Spleen (tissue), 11 donors: ENCODE measurements around the gene SSBP3. TPM values are rescaled to one million over a fixed set of nuclear protein-coding genes. Genes with fewer than 3 reads are reported as not detected.

ENCODE experiments used
- DNase-seq: peaks from one replicate; pipeline ENCODE4 v3.0.0-alpha.2; 2020
- H3K27ac ChIP-seq, 8 donors: fragments of 200-600 bp; sonication (generic) in 7 of 8; 1 replicate in 4 of 8; 2 replicates in 4 of 8; pipeline versions ENCODE4 v1.5.0 to v1.8.0; 2016 to 2021; ENCODE audit warnings: inconsistent platforms in 4 of 8, mild to moderate bottlenecking in 4 of 8, moderate library complexity in 1 of 8
- H3K27me3 ChIP-seq, 7 donors: fragments of 200-600 bp; sonication (generic) in 6 of 7; replicated peaks in 1 of 7; 1 replicate in 4 of 7; 2 replicates in 3 of 7; pipeline versions ENCODE4 v1.5.0 to v1.8.0; 2016 to 2021; ENCODE audit warnings: inconsistent platforms in 3 of 7, mild to moderate bottlenecking in 1 of 7
- H3K36me3 ChIP-seq, 6 donors: fragments of 200-600 bp; sonication (generic) in 5 of 6; 1 replicate in 4 of 6; 2 replicates in 2 of 6; pipeline versions ENCODE4 v1.5.0 to v1.8.0; 2016 to 2021; ENCODE audit warnings: inconsistent platforms in 2 of 6
- H3K4me1 ChIP-seq, 6 donors: fragments of 200-600 bp; sonication (generic) in 5 of 6; 1 replicate in 3 of 6; 2 replicates in 3 of 6; pipeline versions ENCODE4 v1.5.0 to v1.8.0; 2016 to 2021; ENCODE audit warnings: inconsistent platforms in 3 of 6
- H3K4me3 ChIP-seq, 8 donors: fragments of 200-600 bp; sonication (generic) in 7 of 8; 1 replicate in 4 of 8; 2 replicates in 4 of 8; pipeline versions ENCODE4 v1.5.0 to v1.8.0; 2016 to 2021; ENCODE audit warnings: inconsistent platforms in 4 of 8, mild to moderate bottlenecking in 4 of 8, moderate library complexity in 2 of 8
- H3K9me3 ChIP-seq, 8 donors: fragments of 200-600 bp; sonication (generic) in 7 of 8; 1 replicate in 4 of 8; 2 replicates in 4 of 8; pipeline versions ENCODE4 v1.5.0 to v1.8.0; 2016 to 2021; ENCODE audit warnings: inconsistent platforms in 4 of 8
- POLR2A ChIP-seq, 3 donors: fragments of 450-650 bp; IDR thresholded peaks; one replicate each; pipeline ENCODE4 v1.5.1; 2017; ENCODE audit warnings: antibody characterized with exemption in 3 of 3, mild to moderate bottlenecking in 1 of 3
- POLR2AphosphoS5 ChIP-seq, 3 donors: sonication (generic); formaldehyde crosslinking; IDR thresholded peaks; one replicate each; pipeline ENCODE4 v1.5.1; 2017; ENCODE audit warnings: antibody characterized with exemption in 3 of 3
- WGBS, 5 donors: extraction: QIAGEN DNeasy Blood & Tissue Kit in 3 of 5; methylation state at CpG; one replicate each; pipeline versions ENCODE4 v1.1.5 to v1.1.7; 2013 to 2018; 5-methylcytosine and 5-hydroxymethylcytosine counted together
- intact Hi-C: fragments of 100-400 bp; cut with DNase I; formaldehyde crosslinking; loops from one replicate; pipeline ENCODE4 v1.15.0; 2023; ENCODE audit warnings: low total_unique reads
- polyA plus RNA-seq, 3 donors: library from polyadenylated mRNA; stranded (reverse); fragments of 200-250 nt; gene quantifications; one replicate each; pipeline ENCODE4 v1.2.1, GENCODE V29; 2013
- total RNA-seq, 7 donors: library from RNA; depleted of rRNA in 3 of 7; stranded (reverse); fragments of >200 nt in 3 of 7; fragmentation: NEBNext Ultra II Directional in 4 of 7; extraction: Animal tissue kit (Norgen Biotek cat#: 25700) in 4 of 7; gene quantifications; one replicate each; pipeline versions ENCODE4 v1.1.0 to v1.2.1, GENCODE V29; 2016 to 2021
- TF ChIP-seq, protein P1 (sequence below), 11 experiments: fragments of 200-600 bp in 7 of 11; fragments of 450-650 bp in 4 of 11; sonication (generic) in 4 of 11; IDR thresholded peaks in 8 of 11; conservative IDR thresholded peaks in 3 of 11; 1 replicate in 7 of 11; 2 replicates in 4 of 11; pipeline versions ENCODE4 v1.4.0 to v1.8.0; 2016 to 2021; ENCODE audit warnings: antibody characterized with exemption in 11 of 11, inconsistent platforms in 4 of 11, mild to moderate bottlenecking in 1 of 11
- donor health status: healthy with polysubstance abuse.
- donor health status: DM: no; HTN: no; CAD: no; lungs with moderate emphysema.
- donor health status: DM: no; HTN: no; CAD: no.
- donor health status: Bipolar disorder and iron deficiency.
- donor health status: healthy.
- donor health status: DM: no; HTN: no; CAD: no.
- donor health status: DM: yes; HTN: yes; CAD: no.

The SSBP3 gene
- total and polyA plus RNA-seq, 10 donors: 14.4 to 73.5 (median 26.3) TPM

DNA sequence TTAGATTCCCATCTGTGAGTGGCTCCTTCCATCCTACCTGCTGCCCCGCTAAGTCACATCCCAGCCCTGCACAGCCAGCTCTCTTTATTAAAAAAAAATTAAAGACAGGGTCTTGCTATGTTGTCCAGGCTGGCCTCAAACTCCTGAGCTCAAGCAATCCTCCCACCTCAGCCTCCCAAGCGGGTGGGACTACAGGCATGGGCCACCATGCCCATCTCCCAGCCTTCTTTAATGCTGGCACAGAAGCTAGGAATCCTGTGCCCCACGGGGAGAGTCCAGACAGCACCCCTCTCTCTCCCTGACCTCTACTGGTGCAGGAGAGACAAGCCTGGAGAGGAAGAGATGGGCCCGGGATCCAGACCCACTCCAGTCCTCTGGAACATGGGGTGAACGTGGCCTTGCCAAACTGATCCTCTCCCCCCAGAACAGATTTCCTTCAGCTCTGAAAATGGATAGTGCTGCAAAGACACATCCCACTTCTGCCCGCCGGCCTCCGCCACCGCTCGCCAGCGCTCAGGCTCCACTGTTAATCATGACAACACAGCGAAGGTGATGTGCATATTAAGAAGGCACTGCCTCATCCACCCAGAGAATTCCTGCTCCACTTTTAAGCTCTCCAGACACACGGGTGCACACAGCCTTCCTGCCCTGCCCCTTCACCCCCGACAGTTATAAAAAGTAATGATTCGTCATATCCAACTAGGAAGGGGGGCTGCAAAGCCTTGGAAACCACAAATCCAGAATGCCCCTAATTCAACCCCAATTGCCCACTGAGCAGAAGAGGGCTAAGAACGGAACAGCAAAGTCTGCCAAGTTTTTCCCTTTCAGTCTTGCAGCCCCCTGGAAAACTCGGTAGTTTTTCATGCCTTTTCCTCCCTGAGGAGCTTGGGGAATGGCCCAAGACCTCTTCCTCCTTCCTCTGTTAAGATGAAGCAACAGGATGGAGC, 138.1 kb downstream of the SSBP3 start:
- H3K27ac ChIP-seq: no peak overlapping the region
- WGBS, 5 donors: 86 to 89% (median 87%) methylated on average over 17 of the region's 17 CpGs
- H3K4me3 ChIP-seq: no peak overlapping the region
- H3K36me3 ChIP-seq: no peaks in the 10 kb centered on the region
- H3K4me1 ChIP-seq: peaks cover 0 to 51% (median 21%) of the 10 kb centered on the region in 6 donors
- DNase-seq: no peak
- TF ChIP-seq POLR2AphosphoS5 (IDR thresholded peaks at IDR 0.05): no peak
- TF ChIP-seq, protein P1, sequence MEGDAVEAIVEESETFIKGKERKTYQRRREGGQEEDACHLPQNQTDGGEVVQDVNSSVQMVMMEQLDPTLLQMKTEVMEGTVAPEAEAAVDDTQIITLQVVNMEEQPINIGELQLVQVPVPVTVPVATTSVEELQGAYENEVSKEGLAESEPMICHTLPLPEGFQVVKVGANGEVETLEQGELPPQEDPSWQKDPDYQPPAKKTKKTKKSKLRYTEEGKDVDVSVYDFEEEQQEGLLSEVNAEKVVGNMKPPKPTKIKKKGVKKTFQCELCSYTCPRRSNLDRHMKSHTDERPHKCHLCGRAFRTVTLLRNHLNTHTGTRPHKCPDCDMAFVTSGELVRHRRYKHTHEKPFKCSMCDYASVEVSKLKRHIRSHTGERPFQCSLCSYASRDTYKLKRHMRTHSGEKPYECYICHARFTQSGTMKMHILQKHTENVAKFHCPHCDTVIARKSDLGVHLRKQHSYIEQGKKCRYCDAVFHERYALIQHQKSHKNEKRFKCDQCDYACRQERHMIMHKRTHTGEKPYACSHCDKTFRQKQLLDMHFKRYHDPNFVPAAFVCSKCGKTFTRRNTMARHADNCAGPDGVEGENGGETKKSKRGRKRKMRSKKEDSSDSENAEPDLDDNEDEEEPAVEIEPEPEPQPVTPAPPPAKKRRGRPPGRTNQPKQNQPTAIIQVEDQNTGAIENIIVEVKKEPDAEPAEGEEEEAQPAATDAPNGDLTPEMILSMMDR (IDR thresholded peaks at IDR 0.05 in 8 of 11, conservative IDR thresholded peaks at IDR 0.05 in 3 of 11): no peak
- no peak for TF ChIP-seq POLR2A (IDR thresholded peaks at IDR 0.05)
- H3K9me3 ChIP-seq: no peaks in the 10 kb centered on the region
- no peaks in the 10 kb centered on the region for H3K27me3 ChIP-seq
- intact Hi-C loops: no loop called here

GRCh38 chr1:54266908-54267307, 139.3 kb downstream of the SSBP3 start:
- Histone ChIP-seq H3K27ac (no peak overlapping the region), H3K4me3 (no peak overlapping the region), H3K4me1 (peaks cover 0 to 48% (median 17%) of the 10 kb centered on the region in 6 donors), H3K36me3 (no peaks in the 10 kb centered on the region), H3K9me3 (no peaks in the 10 kb centered on the region), H3K27me3 (no peaks in the 10 kb centered on the region)
- no peak for DNase-seq
- intact Hi-C loops: no loop called here
- TF ChIP-seq POLR2AphosphoS5 (IDR thresholded peaks at IDR 0.05): no peak
- TF ChIP-seq POLR2A (IDR thresholded peaks at IDR 0.05): no peak
- TF ChIP-seq, protein P1 (IDR thresholded peaks at IDR 0.05 in 8 of 11, conservative IDR thresholded peaks at IDR 0.05 in 3 of 11): no peak
- WGBS, 5 donors: 56 to 87% (median 67%) methylated on average over 5 of the region's 5 CpGs

DNA sequence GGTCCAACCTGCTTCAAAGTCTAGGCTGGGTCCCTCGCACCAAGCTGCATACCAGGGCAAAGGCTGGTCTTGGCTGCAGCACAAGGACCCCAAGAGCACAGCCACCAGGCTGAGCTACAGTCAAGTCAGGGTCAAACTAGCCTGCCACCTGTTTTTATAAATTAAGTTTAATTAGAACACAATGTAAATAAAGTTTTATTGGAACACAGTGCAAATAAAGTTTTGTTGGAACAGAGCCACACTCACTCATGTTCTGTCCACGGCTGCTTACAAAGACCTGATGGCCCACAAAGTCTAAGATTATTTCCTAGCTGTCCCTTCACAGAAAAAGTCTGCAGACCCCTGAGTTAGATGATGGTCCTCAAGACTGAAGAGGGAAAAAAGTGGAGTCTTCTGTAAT, 140.0 kb downstream of the SSBP3 start:
- Histone ChIP-seq H3K9me3 (no peaks in the 10 kb centered on the region), H3K4me3 (no peak overlapping the region), H3K27ac (no peak overlapping the region), H3K36me3 (no peaks in the 10 kb centered on the region), H3K27me3 (no peaks in the 10 kb centered on the region), H3K4me1 (peaks cover 0 to 41% (median 14%) of the 10 kb centered on the region in 6 donors)
- DNase-seq: no peak
- intact Hi-C loops: no loop called here
- TF ChIP-seq POLR2AphosphoS5 (IDR thresholded peaks at IDR 0.05): no peak
- WGBS, 5 donors: 91 to 100% (median 96%) methylated on average over 2 of the region's 2 CpGs

DNA sequence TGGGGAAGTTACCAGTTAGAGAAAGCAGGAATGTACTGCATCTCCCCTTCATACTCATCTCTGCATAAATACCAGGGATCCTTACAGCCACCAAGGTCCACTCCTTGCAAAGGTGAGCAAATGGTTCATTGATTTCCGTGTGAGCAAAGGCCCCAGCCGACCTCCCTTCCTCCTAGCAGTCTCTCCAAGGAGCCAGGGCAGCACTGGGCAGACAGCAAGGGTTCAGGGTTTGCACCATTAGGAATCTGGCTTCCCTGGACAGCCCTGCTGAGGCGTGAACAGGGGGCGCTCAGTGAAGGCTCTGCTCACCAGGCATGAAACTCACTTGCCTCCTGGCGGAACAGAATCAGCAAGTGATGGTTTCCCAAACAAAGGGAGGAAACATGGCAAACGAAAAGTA, 140.5 kb downstream of the SSBP3 start:
- Histone ChIP-seq H3K27me3 (no peaks in the 10 kb centered on the region), H3K4me1 (peaks cover 0 to 36% (median 13%) of the 10 kb centered on the region in 6 donors), H3K36me3 (no peaks in the 10 kb centered on the region), H3K27ac (no peak overlapping the region), H3K4me3 (no peak overlapping the region), H3K9me3 (no peaks in the 10 kb centered on the region)
- no peak for DNase-seq
- no peak for TF ChIP-seq POLR2A (IDR thresholded peaks at IDR 0.05)
- no peak for TF ChIP-seq POLR2AphosphoS5 (IDR thresholded peaks at IDR 0.05)
- TF ChIP-seq, protein P1 (IDR thresholded peaks at IDR 0.05 in 8 of 11, conservative IDR thresholded peaks at IDR 0.05 in 3 of 11): no peak
- WGBS, 5 donors: 86 to 97% (median 92%) methylated on average over 6 of the region's 6 CpGs
- intact Hi-C loops: no loop called here
